Pancreas (tissue), 10 donors: ENCODE measurements around the gene ABHD11. TPM values are rescaled to one million over a fixed set of nuclear protein-coding genes. Genes with fewer than 3 reads are reported as not detected.
A peak's percentile ranks its signal among the peaks of the same experiment; 100 is the strongest.

Experiments
- ATAC-seq, 4 donors: fragments of 200-7000 bp; cut with Tn5 transposase; one replicate each; pipeline versions ENCODE4 v1.8.0 to v1.9.1; 2020; ENCODE audit warnings: mild to moderate bottlenecking in 4 of 4, moderate library complexity in 4 of 4
- DNase-seq, 6 donors: peaks; one replicate each; pipeline ENCODE4 v3.0.0-alpha.2; 2020
- FAIRE-seq: peaks from 2 replicates; lab custom pipeline; 2012; peaks lifted over from hg19 to GRCh38; lab: Jason Lieb, UNC
- H3K27ac ChIP-seq, 4 donors: fragments of 200-600 bp; sonication (generic); 1 replicate in 3 of 4; 2 replicates in 1 of 4; pipeline versions ENCODE4 v1.5.0 to v1.8.0; 2020
- H3K27me3 ChIP-seq, 4 donors: fragments of 200-600 bp; one replicate each; pipeline ENCODE4 v1.8.0; 2021
- H3K36me3 ChIP-seq, 3 donors: fragments of 200-600 bp; sonication (generic) in 1 of 3; one replicate each; pipeline versions ENCODE4 v1.5.0 to v1.8.0; 2020 to 2021
- H3K4me1 ChIP-seq, 3 donors: fragments of 200-600 bp; one replicate each; pipeline ENCODE4 v1.8.0; 2021
- H3K4me3 ChIP-seq, 4 donors: fragments of 200-600 bp; sonication (generic) in 2 of 4; one replicate each; pipeline versions ENCODE4 v1.5.0 to v1.8.0; 2020 to 2021
- H3K9me3 ChIP-seq, 4 donors: fragments of 200-600 bp; one replicate each; pipeline ENCODE4 v1.8.0; 2021
- CTCF ChIP-seq, 4 donors: fragments of 200-600 bp; sonication (generic) in 3 of 4; IDR thresholded peaks; one replicate each; pipeline versions ENCODE4 v1.5.0 to v1.8.0; 2021; ENCODE audit warnings: antibody characterized with exemption in 4 of 4
- WGBS, 2 donors: extraction: QIAGEN DNeasy Blood & Tissue Kit; methylation state at CpG; one replicate each; pipeline ENCODE4 v1.1.7; 2013; 5-methylcytosine and 5-hydroxymethylcytosine counted together
- intact Hi-C, 3 donors: fragments of 100-400 bp; cut with DNase I; formaldehyde crosslinking; loops; one replicate each; pipeline versions ENCODE4 v1.11.1 to v1.14.2; 2022
- polyA plus RNA-seq, 2 donors: library from polyadenylated mRNA; stranded (reverse); fragments of 200-250 nt; gene quantifications; one replicate each; pipeline ENCODE4 v1.2.3, GENCODE V29; 2013
- total RNA-seq, 6 donors: library from RNA; stranded (reverse); fragmentation: NEBNext Ultra II Directional in 4 of 6; extraction: Animal tissue kit (Norgen Biotek cat#: 25700) in 4 of 6; gene quantifications; one replicate each; pipeline versions ENCODE4 v1.2.1 to v1.2.4, GENCODE V29; 2021 to 2023
- donor health status: healthy with polysubstance abuse.
- donor health status: DM: no; HTN: no; CAD: no; lungs with moderate emphysema.
- donor health status: DM: no; HTN: no; CAD: no.
- donor health status: control.
- donor health status: control.
- donor health status: Bipolar disorder and iron deficiency.
- donor health status: DM: yes; HTN: yes; CAD: no.
- donor health status: DM: no; HTN: no; CAD: no.
- donor health status: DM: no; HTN: no; CAD: no.
- donor health status: DM: yes; HTN: yes; CAD: no.

Gene ABHD11
- total and polyA plus RNA-seq, 8 donors = 16.0 to 95.2 (median 24.3) TPM

GRCh38 chr7:73705551-73705920 is 33.1 kb downstream of the ABHD11 start:
- H3K36me3 ChIP-seq = no peaks in the 10 kb centered on the region
- ATAC-seq = peak in 2 of 4 donors; percentile 3 to 8
- H3K4me1 ChIP-seq = no peaks in the 10 kb centered on the region
- DNase-seq = no peak
- no peaks in the 10 kb centered on the region for H3K9me3 ChIP-seq
- no peak for TF ChIP-seq CTCF (IDR thresholded peaks at IDR 0.05)
- no peak overlapping the region for H3K4me3 ChIP-seq
- no peaks in the 10 kb centered on the region for H3K27me3 ChIP-seq
- no peak for FAIRE-seq
- intact Hi-C loops = no loop called here
- WGBS, 2 donors = 85 to 87% methylated on average over 10 of the region's 10 CpGs
- peak overlapping the region in 1 of 4 donors; percentile 55 for H3K27ac ChIP-seq

GRCh38 chr7:73704640-73705550 is 33.7 kb downstream of the ABHD11 start:
- peak in 2 of 4 donors; percentile 5 to 20 for ATAC-seq
- TF ChIP-seq CTCF (IDR thresholded peaks at IDR 0.05) = no peak

GRCh38 chr7:73703757-73704639 is 34.6 kb downstream of the ABHD11 start:
- 58 to 63% methylated on average over 38 to 45 of the region's 45 CpGs for WGBS, 2 donors
- no peak for FAIRE-seq

More at GRCh38 chr7:73704640-73705550, 33.7 kb downstream of the ABHD11 start:
- 83 to 86% methylated on average over 22 to 23 of the region's 23 CpGs for WGBS, 2 donors
- no peaks in the 10 kb centered on the region for H3K36me3 ChIP-seq
- H3K27ac ChIP-seq = no peak overlapping the region
- H3K4me1 ChIP-seq = no peaks in the 10 kb centered on the region
- DNase-seq = no peak
- no peak for FAIRE-seq
- H3K27me3 ChIP-seq = no peaks in the 10 kb centered on the region
- H3K9me3 ChIP-seq = no peaks in the 10 kb centered on the region
- no peak overlapping the region for H3K4me3 ChIP-seq
- intact Hi-C loops = no loop called here

GRCh38 chr7:73703225-73703624 is 35.4 kb downstream of the ABHD11 start:
- no peaks in the 10 kb centered on the region for H3K27me3 ChIP-seq
- WGBS, 2 donors = 77 to 79% methylated on average over 13 of the region's 13 CpGs
- no peak for DNase-seq
- H3K4me3 ChIP-seq = no peak overlapping the region
- TF ChIP-seq CTCF (IDR thresholded peaks at IDR 0.05) = no peak
- peaks cover 0 to 3% (median 0%) of the 10 kb centered on the region in 3 donors for H3K36me3 ChIP-seq
- no peak for FAIRE-seq
- ATAC-seq = no peak
- intact Hi-C loops = no loop called here
- no peaks in the 10 kb centered on the region for H3K9me3 ChIP-seq
- H3K27ac ChIP-seq = no peak overlapping the region
- no peaks in the 10 kb centered on the region for H3K4me1 ChIP-seq

More at GRCh38 chr7:73703757-73704639, 34.6 kb downstream of the ABHD11 start:
- no peak overlapping the region for H3K4me3 ChIP-seq
- H3K9me3 ChIP-seq = no peaks in the 10 kb centered on the region
- H3K4me1 ChIP-seq = no peaks in the 10 kb centered on the region
- H3K27me3 ChIP-seq = no peaks in the 10 kb centered on the region
- TF ChIP-seq CTCF (IDR thresholded peaks at IDR 0.05) = no peak
- DNase-seq (peak in 1 of 6 donors; percentile 72), ATAC-seq (peak in 3 of 4 donors; percentile 30 to 75 (median 45))
- no peak overlapping the region for H3K27ac ChIP-seq
- intact Hi-C loops = no loop called here
- no peaks in the 10 kb centered on the region for H3K36me3 ChIP-seq
